HL-60 (cell line): Measurements from ENCODE around the gene RHOV.

ENCODE experiments used
- DNase-seq, 2 experiments: peaks; one replicate each; pipeline ENCODE4 v3.0.0-alpha.2; 2010 to 2020; ENCODE audit warnings: low read depth in 1 of 2, low spot score in 1 of 2
- H3K27ac ChIP-seq: fragments of 250-450 bp; sonication (Bioruptor Pico); replicated peaks from 2 replicates; pipeline ENCODE4 v1.5.1; 2020; ENCODE audit warnings: mild to moderate bottlenecking, moderate library complexity
- H3K27me3 ChIP-seq: fragments of 250-450 bp; sonication (Bioruptor Pico); 2 replicates; pipeline ENCODE4 v1.5.1; 2021; ENCODE audit warnings: mild to moderate bottlenecking, moderate library complexity; ENCODE audit not compliant: insufficient read depth, poor library complexity, severe bottlenecking
- H3K4me3 ChIP-seq: replicated peaks from 2 replicates; pipeline ENCODE4 v1.5.1; 2011; ENCODE audit warnings: mild to moderate bottlenecking, control low read depth, low read length; ENCODE audit not compliant: insufficient read depth
- GABPA ChIP-seq: IDR thresholded peaks from 2 replicates; pipeline ENCODE4 v1.6.1; 2012; ENCODE audit warnings: low read depth
- POLR2AphosphoS5 ChIP-seq: IDR thresholded peaks from 2 replicates; pipeline ENCODE4 v1.6.1; 2012; ENCODE audit warnings: low read depth
- SPI1 ChIP-seq: IDR thresholded peaks from 2 replicates; pipeline ENCODE4 v1.6.1; 2012; ENCODE audit warnings: low read depth, mild to moderate bottlenecking, borderline replicate concordance
- TF ChIP-seq, protein P1 (sequence below): IDR thresholded peaks from 2 replicates; pipeline ENCODE4 v1.6.1; 2012; ENCODE audit warnings: low read depth; ENCODE audit not compliant: insufficient replicate concordance
- TF ChIP-seq, protein P2 (sequence below): IDR thresholded peaks from one replicate; pipeline ENCODE4 v1.5.1; 2011; ENCODE audit warnings: low read length, control low read depth, inconsistent platforms; ENCODE audit not compliant: insufficient read depth

RHOV gene

DNA sequence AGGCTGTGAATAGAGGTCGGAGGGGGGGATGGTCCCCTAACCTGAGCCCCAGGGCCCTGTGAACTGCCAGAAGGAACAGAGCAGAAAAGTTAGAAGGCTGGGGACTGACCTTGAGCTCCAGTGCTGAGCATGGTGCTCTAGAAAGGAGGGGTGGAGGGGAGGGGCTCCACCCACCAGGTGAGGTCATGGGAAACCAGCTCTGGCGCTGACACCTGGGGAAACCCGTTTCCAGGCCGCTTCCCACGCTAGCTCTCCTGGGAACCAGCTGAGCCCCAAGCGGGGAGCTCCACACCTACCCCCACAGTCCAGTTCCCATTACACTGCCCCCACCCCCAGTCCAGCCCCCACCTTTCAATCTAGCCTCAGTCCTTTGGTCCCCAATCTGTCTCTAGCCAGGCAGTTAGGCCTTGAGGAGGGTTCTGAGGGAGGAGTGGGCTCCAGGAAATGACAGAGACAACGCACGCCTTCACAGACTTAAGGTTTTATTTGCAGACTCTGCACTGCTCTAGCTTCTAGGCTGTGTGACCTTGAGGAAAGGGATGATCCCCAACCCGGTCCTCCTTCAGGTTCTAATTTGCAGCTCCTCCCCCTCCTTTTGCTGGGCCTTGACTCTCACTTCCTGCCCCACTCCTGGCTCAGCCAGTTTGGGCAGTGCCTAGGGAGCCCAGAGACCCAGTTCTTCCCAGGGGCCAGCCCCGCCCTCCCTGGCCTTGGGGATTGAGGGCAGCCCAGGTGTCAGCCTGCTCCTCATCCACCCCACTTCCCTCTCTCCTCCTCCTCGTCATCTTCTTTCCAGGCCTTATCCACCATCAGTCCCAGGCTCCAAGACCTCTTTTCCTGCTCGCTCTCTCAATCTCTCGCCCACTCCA lies 2.1 kb downstream of the RHOV start:
- Histone ChIP-seq H3K4me3 (no peak overlapping the region), H3K27ac (no peak overlapping the region), H3K27me3 (no peaks in the 10 kb centered on the region)
- no peak for DNase-seq
- TF ChIP-seq, protein P1, sequence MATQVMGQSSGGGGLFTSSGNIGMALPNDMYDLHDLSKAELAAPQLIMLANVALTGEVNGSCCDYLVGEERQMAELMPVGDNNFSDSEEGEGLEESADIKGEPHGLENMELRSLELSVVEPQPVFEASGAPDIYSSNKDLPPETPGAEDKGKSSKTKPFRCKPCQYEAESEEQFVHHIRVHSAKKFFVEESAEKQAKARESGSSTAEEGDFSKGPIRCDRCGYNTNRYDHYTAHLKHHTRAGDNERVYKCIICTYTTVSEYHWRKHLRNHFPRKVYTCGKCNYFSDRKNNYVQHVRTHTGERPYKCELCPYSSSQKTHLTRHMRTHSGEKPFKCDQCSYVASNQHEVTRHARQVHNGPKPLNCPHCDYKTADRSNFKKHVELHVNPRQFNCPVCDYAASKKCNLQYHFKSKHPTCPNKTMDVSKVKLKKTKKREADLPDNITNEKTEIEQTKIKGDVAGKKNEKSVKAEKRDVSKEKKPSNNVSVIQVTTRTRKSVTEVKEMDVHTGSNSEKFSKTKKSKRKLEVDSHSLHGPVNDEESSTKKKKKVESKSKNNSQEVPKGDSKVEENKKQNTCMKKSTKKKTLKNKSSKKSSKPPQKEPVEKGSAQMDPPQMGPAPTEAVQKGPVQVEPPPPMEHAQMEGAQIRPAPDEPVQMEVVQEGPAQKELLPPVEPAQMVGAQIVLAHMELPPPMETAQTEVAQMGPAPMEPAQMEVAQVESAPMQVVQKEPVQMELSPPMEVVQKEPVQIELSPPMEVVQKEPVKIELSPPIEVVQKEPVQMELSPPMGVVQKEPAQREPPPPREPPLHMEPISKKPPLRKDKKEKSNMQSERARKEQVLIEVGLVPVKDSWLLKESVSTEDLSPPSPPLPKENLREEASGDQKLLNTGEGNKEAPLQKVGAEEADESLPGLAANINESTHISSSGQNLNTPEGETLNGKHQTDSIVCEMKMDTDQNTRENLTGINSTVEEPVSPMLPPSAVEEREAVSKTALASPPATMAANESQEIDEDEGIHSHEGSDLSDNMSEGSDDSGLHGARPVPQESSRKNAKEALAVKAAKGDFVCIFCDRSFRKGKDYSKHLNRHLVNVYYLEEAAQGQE: no peak
- TF ChIP-seq POLR2AphosphoS5 (no peak), GABPA (no peak), SPI1 (no peak)
- TF ChIP-seq, protein P2, sequence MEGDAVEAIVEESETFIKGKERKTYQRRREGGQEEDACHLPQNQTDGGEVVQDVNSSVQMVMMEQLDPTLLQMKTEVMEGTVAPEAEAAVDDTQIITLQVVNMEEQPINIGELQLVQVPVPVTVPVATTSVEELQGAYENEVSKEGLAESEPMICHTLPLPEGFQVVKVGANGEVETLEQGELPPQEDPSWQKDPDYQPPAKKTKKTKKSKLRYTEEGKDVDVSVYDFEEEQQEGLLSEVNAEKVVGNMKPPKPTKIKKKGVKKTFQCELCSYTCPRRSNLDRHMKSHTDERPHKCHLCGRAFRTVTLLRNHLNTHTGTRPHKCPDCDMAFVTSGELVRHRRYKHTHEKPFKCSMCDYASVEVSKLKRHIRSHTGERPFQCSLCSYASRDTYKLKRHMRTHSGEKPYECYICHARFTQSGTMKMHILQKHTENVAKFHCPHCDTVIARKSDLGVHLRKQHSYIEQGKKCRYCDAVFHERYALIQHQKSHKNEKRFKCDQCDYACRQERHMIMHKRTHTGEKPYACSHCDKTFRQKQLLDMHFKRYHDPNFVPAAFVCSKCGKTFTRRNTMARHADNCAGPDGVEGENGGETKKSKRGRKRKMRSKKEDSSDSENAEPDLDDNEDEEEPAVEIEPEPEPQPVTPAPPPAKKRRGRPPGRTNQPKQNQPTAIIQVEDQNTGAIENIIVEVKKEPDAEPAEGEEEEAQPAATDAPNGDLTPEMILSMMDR: no peak

DNA sequence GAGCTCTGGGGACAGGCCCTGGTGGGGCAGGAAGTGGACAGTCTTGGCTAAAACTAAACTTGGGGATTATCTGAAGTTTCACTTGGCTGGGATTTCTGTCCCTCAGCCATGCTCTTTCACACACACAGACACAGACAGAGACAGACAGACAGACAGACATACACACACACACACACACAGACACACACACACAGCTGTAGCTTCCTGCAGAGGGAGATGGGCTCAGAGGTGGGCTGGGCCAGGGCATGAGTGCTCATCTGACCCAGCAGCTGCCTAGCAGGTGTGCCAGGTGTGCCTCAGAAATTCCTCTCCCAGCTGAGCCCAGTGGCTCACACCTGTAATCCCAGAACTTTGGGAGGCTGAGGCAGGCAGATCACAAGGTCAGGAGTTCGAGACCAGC lies 3.3 kb downstream of the RHOV start:
- TF ChIP-seq GABPA (no peak), POLR2AphosphoS5 (no peak), SPI1 (no peak)
- TF ChIP-seq, protein P1: no peak
- TF ChIP-seq, protein P2: no peak
- no peaks in the 10 kb centered on the region for H3K27me3 ChIP-seq
- no peak overlapping the region for H3K27ac ChIP-seq
- no peak overlapping the region for H3K4me3 ChIP-seq
- no peak for DNase-seq

DNA sequence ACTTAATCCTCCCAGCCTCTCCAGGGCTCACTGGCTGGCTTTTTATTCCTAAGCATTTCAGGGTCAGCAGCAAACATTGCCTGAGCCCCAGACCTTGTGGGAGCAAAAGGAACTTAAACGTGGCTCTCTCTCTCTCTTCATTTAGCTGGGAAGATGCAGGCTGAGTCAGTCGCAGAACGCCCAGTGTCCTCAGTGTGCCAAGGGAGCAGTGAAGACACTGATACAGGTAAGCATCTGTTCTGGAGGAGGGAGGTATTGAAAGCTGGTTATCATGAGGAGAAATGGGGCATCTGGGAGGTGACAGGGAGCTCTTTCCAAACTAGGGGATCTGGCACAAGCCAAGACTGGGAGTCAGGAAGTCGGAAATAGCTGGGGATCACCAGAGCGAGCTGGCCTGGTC lies 4.3 kb downstream of the RHOV start:
- TF ChIP-seq, protein P2: no peak
- no peak for TF ChIP-seq POLR2AphosphoS5
- no peak for TF ChIP-seq SPI1
- TF ChIP-seq GABPA: no peak
- TF ChIP-seq, protein P1: no peak
- Histone ChIP-seq H3K27ac (no peak overlapping the region), H3K4me3 (no peak overlapping the region), H3K27me3 (no peaks in the 10 kb centered on the region)
- DNase-seq: no peak
